Fibroblast of lung (primary cell): ENCODE measurements around the gene PLPP1. TPM values are rescaled to one million over a fixed set of nuclear protein-coding genes. Genes with fewer than 3 reads are reported as not detected.
"Not testable (repeated sequence)": the region's sequence is repeated elsewhere in the genome, so short reads cannot be mapped to it uniquely, and the experiment has no call there.

Source experiments
- DNase-seq, 2 donors: peaks; one replicate each; pipeline versions ENCODE4 v3.0.0 to v3.0.0-alpha.2; 2010; ENCODE audit warnings: low read depth in 2 of 2
- H2AFZ ChIP-seq: 2 replicates; pipeline ENCODE4 v1.5.1; 2012; ENCODE audit warnings: low read length, control low read depth, inconsistent platforms
- H3K27ac ChIP-seq: 2 replicates; pipeline ENCODE4 v1.5.1; 2011; ENCODE audit warnings: low read length, control low read depth; ENCODE audit not compliant: insufficient read depth
- H3K27me3 ChIP-seq: 2 replicates; pipeline ENCODE4 v1.5.1; 2011; ENCODE audit warnings: mild to moderate bottlenecking, low read length; ENCODE audit not compliant: control insufficient read depth, insufficient read depth
- H3K36me3 ChIP-seq: 2 replicates; pipeline ENCODE4 v1.5.1; 2011; ENCODE audit warnings: low read length; ENCODE audit not compliant: control insufficient read depth, insufficient read depth
- H3K4me1 ChIP-seq: 2 replicates; pipeline ENCODE4 v1.5.1; 2011; ENCODE audit warnings: low read length; ENCODE audit not compliant: control insufficient read depth, insufficient read depth; ENCODE audit errors: extremely low read depth
- H3K4me2 ChIP-seq: 2 replicates; pipeline ENCODE4 v1.5.1; 2011; ENCODE audit warnings: low read length, control low read depth; ENCODE audit not compliant: insufficient read depth; ENCODE audit errors: extremely low read depth
- H3K4me3 ChIP-seq, 4 experiments: fragments of 200-600 bp in 1 of 4; sonication (generic) in 1 of 4; replicated peaks in 1 of 4; 2 replicates each; pipeline ENCODE4 v1.5.1; 2011 to 2016; ENCODE audit warnings: low read length in 4 of 4, low read depth in 3 of 4, mild to moderate bottlenecking in 3 of 4, control low read depth in 2 of 4, inconsistent platforms in 1 of 4, mixed read lengths in 1 of 4; ENCODE audit not compliant: insufficient read depth in 1 of 4; ENCODE audit errors: control extremely low read depth in 1 of 4
- H3K79me2 ChIP-seq: 2 replicates; pipeline ENCODE4 v1.5.1; 2012; ENCODE audit warnings: mild to moderate bottlenecking, low read length, inconsistent platforms; ENCODE audit not compliant: control insufficient read depth, insufficient read depth
- H3K9ac ChIP-seq: 2 replicates; pipeline ENCODE4 v1.5.1; 2011; ENCODE audit warnings: mild to moderate bottlenecking, low read length, control low read depth; ENCODE audit not compliant: insufficient read depth
- H3K9me3 ChIP-seq: 2 replicates; pipeline ENCODE4 v1.5.1; 2012; ENCODE audit warnings: low read depth, low read length; ENCODE audit not compliant: control insufficient read depth, insufficient read depth
- H4K20me1 ChIP-seq: 2 replicates; pipeline ENCODE4 v1.5.1; 2011; ENCODE audit warnings: low read length; ENCODE audit not compliant: control insufficient read depth, insufficient read depth; ENCODE audit errors: extremely low read depth
- EZH2 ChIP-seq: IDR thresholded peaks from 2 replicates; pipeline ENCODE4 v1.5.1; 2012; ENCODE audit warnings: low read length, control low read depth, mild to moderate bottlenecking; ENCODE audit errors: missing control alignments
- polyA plus RNA-seq, 2 donors: library from polyadenylated mRNA; depleted of rRNA in 1 of 2; stranded (reverse) in 1 of 2; unstranded in 1 of 2; fragments of >200 nt; gene quantifications; 2 replicates each; pipeline ENCODE4 v1.2.1, GENCODE V29; 2011 to 2012; ENCODE audit warnings: missing spikeins in 1 of 2
- total RNA-seq: library from RNA; depleted of rRNA; stranded (reverse); fragments of >200 nt; gene quantifications from 2 replicates; pipeline ENCODE4 v1.2.1, GENCODE V29; 2014
- TF ChIP-seq, protein P1 (sequence below), 2 donors: IDR thresholded peaks in 1 of 2; conservative IDR thresholded peaks in 1 of 2; 1 replicate in 1 of 2; 2 replicates in 1 of 2; pipeline ENCODE4 v1.5.1; 2011 to 2012; ENCODE audit warnings: low read length in 2 of 2, control low read depth in 1 of 2, inconsistent platforms in 1 of 2, low read depth in 1 of 2, mild to moderate bottlenecking in 1 of 2

The PLPP1 gene
- total and polyA plus RNA-seq, 2 donors (not counting 1 experiment from before 2014, with no cell fraction given), result 73.5 to 76.8 TPM

DNA sequence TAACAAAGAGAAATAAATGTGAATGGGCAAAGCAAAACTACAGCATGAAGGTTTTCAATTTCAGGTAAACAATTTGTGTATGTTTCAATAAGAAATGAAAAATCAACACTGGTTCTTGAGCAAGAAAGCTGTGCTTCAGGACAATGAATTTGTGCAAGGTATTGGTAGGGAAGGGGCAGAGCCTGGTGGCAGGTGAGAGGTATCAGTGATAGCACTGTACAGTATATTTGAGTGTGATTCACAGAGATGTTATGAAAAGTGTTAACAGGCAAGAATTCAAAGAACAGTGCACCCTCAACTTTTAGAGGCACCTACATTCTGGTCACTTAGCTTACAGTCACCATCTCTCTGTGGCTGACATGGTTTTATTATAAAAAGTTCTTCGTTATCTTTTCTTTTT lies 25.7 kb downstream of the PLPP1 start:
- Histone ChIP-seq H3K4me1 (no peaks in the 10 kb centered on the region), H4K20me1 (no peaks in the 10 kb centered on the region), H3K36me3 (no peaks in the 10 kb centered on the region), H3K9me3 (no peaks in the 10 kb centered on the region), H3K9ac (no peak overlapping the region), H2AFZ (no peak overlapping the region), H3K27me3 (no peaks in the 10 kb centered on the region), H3K79me2 (no peaks in the 10 kb centered on the region), H3K27ac (no peak overlapping the region), H3K4me2 (no peak overlapping the region), H3K4me3 (no peak overlapping the region)
- no peak for DNase-seq
- TF ChIP-seq EZH2, result no peak
- TF ChIP-seq, protein P1, sequence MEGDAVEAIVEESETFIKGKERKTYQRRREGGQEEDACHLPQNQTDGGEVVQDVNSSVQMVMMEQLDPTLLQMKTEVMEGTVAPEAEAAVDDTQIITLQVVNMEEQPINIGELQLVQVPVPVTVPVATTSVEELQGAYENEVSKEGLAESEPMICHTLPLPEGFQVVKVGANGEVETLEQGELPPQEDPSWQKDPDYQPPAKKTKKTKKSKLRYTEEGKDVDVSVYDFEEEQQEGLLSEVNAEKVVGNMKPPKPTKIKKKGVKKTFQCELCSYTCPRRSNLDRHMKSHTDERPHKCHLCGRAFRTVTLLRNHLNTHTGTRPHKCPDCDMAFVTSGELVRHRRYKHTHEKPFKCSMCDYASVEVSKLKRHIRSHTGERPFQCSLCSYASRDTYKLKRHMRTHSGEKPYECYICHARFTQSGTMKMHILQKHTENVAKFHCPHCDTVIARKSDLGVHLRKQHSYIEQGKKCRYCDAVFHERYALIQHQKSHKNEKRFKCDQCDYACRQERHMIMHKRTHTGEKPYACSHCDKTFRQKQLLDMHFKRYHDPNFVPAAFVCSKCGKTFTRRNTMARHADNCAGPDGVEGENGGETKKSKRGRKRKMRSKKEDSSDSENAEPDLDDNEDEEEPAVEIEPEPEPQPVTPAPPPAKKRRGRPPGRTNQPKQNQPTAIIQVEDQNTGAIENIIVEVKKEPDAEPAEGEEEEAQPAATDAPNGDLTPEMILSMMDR (conservative IDR thresholded peaks at IDR 0.05 in 1 of 2, IDR thresholded peaks at IDR 0.05 in 1 of 2; ENCODE audit: low read depth in 1 of 2, low read length in 2 of 2), result no peak

DNA sequence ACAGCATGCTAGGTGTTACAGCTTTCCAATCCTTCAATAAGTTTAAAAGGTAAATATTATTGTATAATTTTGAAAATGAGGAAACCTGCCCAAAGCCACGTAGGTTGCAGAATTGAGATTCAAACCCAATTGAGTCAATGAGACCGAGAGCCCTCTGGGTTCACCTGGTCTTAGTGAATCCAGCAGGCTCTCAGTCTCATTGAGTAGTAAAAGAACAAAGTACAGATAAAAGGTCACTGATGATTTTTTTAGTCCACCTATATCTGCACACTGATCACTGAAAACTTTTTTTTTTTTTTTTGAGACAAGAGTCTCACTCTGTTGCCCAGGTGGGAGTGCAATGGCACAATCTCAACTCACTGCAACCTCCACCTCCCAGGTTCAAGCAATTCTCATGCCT lies 27.2 kb downstream of the PLPP1 start:
- no peak for TF ChIP-seq EZH2
- TF ChIP-seq, protein P1 (conservative IDR thresholded peaks at IDR 0.05 in 1 of 2, IDR thresholded peaks at IDR 0.05 in 1 of 2; ENCODE audit: low read depth in 1 of 2, low read length in 2 of 2), result no peak

DNA sequence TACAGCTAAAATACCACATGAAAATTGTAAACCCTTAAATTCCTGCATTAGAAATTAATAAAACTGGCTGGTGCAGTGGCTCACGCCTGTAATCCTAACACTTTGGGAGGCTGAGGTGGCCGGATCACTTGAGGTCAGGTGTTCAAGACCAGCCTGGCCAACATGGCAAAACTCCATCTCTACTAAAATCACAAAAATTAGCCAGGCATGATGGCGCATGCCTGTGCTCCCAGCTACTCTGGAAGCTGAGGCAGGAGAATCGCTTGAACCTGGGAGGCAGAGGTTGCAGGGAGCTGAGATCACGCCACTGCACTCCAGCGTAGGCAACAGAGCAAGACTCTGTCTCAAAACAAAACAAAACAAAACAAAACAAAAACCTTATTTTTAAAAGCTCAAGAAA lies 29.1 kb downstream of the PLPP1 start:
- H3K36me3 ChIP-seq, H3K9me3 ChIP-seq, H2AFZ ChIP-seq, H3K79me2 ChIP-seq, H3K27ac ChIP-seq, H3K9ac ChIP-seq, DNase-seq, H3K4me3 ChIP-seq, H3K4me1 ChIP-seq, H3K27me3 ChIP-seq, H3K4me2 ChIP-seq, H4K20me1 ChIP-seq: not testable (repeated sequence)

More for the DNA sequence above, 27.2 kb downstream of the PLPP1 start:
- no peak for DNase-seq
- H3K9me3 ChIP-seq, result no peaks in the 10 kb centered on the region
- no peaks in the 10 kb centered on the region for H3K36me3 ChIP-seq
- no peaks in the 10 kb centered on the region for H3K79me2 ChIP-seq
- no peak overlapping the region for H3K4me3 ChIP-seq
- H4K20me1 ChIP-seq, result no peaks in the 10 kb centered on the region
- H3K9ac ChIP-seq, result no peak overlapping the region
- H3K4me2 ChIP-seq, result no peak overlapping the region
- no peak overlapping the region for H2AFZ ChIP-seq
- no peak overlapping the region for H3K27ac ChIP-seq
- H3K27me3 ChIP-seq, result no peaks in the 10 kb centered on the region
- no peaks in the 10 kb centered on the region for H3K4me1 ChIP-seq

DNA sequence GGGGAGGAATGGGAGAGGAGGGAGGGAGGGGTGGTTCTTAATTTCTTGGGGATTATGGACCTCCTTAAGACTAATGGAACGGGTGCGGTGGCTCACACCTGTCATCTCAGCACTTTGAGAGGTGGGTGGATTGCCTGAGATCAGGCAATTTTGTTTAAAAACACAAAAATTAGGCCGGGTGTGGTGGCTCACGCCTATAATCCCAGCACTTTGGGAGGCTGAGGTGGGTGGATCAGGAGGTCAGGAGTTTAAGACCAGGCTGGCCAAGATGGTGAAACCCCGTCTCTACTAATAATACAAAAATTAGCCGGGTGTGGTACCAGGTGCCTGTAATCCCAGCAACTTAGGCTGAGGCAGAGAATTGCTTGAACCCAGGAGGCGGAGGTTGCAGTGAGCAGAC lies 30.8 kb downstream of the PLPP1 start:
- not testable (repeated sequence) for H3K9me3 ChIP-seq, H3K4me2 ChIP-seq, H3K27me3 ChIP-seq, H2AFZ ChIP-seq, H4K20me1 ChIP-seq, H3K79me2 ChIP-seq, H3K27ac ChIP-seq, DNase-seq, H3K9ac ChIP-seq, H3K36me3 ChIP-seq, H3K4me1 ChIP-seq, H3K4me3 ChIP-seq
